ENCODE measurements around the gene LCLAT1.
"Not testable (repeated sequence)": the region's sequence is repeated elsewhere in the genome, so short reads cannot be mapped to it uniquely, and the experiment has no call there.

The LCLAT1 gene

GRCh38 chr2:30492185-30492584, 45.1 kb downstream of the LCLAT1 start:
- DNase-seq = no peak

- DNase-seq = no peak
Observed at GRCh38 chr2:30492619-30493018, 45.6 kb downstream of the LCLAT1 start.

- DNase-seq = no peak
Observed at GRCh38 chr2:30493440-30493839, 46.4 kb downstream of the LCLAT1 start.

DNA sequence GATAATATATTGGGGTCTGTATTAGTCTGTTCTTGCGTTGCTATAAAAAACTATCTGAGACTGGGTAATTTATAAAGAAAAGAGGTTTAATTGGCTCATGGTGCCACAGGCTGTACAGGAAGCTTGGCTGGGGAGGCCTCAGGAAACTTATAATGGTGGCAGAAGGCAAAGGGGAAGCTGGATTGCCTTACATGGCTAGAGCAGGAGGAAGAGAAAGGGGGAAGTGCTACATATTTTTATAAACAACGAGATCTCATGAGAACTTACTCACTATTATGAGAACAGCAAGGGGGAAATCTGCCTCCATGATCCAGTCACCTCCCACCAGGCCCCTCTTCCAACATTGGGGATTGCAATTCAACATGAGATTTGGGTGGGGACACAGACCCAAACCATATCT, 48.9 kb downstream of the LCLAT1 start:
- DNase-seq = not testable (repeated sequence)

DNA sequence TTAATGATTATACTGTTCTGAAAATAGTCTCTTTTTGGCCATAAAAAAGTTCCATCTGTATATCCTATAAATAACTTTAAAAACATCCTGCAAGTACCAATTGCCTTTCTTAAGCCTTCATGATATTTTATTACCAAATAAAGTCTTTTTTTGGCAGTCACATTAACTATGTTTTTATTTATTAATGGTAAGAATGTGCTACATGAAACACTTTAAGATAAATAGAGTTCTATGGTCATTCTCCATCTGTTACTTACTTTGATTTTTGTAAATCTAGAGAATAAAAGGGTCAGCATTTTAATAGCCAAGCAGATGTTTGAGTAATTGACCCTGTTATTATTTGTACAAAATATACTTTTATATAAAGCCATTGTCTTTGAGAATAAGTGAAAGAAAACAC, 52.6 kb downstream of the LCLAT1 start:
- DNase-seq = no peak

GRCh38 chr2:30500699-30501098, 53.7 kb downstream of the LCLAT1 start:
- DNase-seq = no peak

- no peak for DNase-seq
Observed at GRCh38 chr2:30502310-30502709, 55.3 kb downstream of the LCLAT1 start.

- DNase-seq = no peak
Observed at GRCh38 chr2:30503007-30503694, 56.1 kb downstream of the LCLAT1 start.

GRCh38 chr2:30503695-30504052, 56.6 kb downstream of the LCLAT1 start:
- no peak for DNase-seq

DNA sequence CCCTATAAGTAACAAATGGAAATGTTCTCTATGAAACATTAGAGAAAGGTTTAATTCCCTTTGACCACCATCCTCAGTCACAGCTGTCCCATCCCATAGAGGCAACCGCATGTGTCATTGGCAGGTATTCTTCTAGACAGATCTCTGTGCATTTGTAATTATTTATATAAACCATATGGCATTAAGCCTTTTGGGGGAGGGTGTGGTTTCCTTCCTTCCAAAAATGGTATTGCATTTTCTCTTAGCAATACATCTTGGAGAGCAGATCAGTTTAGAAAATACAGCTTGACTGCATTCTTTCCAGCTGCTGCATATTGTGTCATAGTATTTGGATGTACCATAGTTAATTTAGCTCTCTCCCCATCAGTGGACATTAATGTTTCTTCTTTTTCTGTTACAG, 57.7 kb downstream of the LCLAT1 start:
- no peak for DNase-seq

DNA sequence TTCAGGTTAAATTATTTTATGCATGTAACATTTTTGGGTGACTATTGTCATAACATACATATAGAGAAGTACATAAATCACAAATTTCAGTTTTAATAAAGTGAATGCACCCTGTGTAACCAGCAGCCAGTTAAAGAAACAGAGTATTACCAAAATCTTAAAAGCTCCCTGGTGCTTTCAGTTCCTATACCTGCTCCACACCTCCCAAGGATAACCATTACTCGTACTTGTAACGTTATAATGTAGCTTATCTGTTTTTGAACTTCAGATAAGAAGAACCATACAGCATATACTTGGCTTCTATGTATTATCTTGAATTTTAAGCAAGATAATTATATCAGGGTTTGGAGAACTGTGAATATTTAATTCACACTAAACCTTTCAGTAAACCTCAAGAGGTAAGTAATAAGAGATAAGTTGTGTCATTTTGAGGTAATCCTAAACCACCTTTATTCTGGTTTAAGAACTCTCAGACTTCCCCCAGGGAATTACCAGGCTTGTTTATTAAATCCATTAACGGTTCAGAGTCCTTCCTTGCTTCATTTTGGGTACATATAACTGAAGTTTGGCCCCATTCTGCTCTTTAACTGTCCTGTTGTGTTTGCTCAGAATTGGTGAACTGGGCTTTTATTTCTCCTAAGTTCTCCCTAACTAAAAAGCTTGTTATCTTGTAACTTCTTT, 58.6 kb downstream of the LCLAT1 start:
- no peak for DNase-seq

GRCh38 chr2:30507460-30507859, 60.4 kb downstream of the LCLAT1 start:
- DNase-seq = not testable (repeated sequence)

DNA sequence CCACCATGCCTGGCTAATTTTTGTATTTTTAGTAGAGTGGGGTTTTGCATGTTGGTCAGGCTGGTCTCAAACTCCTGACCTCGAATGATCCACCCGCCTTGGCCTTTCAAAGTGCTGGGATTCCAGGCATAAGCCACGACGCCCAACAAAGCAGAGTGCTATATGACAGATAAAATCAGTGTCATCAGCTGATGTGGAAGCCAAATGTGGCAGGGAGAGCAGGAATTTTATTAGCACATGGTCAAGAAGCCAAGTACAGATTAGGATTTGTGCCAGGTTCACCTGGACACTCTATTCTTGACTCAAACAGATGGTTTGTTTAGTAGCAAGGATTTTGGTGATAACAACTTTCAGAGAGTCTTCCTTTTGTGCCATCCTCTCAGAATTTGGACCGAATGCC, 62.7 kb downstream of the LCLAT1 start:
- no peak for DNase-seq

- DNase-seq = no peak
Observed at GRCh38 chr2:30510409-30510808, 63.4 kb downstream of the LCLAT1 start.

DNA sequence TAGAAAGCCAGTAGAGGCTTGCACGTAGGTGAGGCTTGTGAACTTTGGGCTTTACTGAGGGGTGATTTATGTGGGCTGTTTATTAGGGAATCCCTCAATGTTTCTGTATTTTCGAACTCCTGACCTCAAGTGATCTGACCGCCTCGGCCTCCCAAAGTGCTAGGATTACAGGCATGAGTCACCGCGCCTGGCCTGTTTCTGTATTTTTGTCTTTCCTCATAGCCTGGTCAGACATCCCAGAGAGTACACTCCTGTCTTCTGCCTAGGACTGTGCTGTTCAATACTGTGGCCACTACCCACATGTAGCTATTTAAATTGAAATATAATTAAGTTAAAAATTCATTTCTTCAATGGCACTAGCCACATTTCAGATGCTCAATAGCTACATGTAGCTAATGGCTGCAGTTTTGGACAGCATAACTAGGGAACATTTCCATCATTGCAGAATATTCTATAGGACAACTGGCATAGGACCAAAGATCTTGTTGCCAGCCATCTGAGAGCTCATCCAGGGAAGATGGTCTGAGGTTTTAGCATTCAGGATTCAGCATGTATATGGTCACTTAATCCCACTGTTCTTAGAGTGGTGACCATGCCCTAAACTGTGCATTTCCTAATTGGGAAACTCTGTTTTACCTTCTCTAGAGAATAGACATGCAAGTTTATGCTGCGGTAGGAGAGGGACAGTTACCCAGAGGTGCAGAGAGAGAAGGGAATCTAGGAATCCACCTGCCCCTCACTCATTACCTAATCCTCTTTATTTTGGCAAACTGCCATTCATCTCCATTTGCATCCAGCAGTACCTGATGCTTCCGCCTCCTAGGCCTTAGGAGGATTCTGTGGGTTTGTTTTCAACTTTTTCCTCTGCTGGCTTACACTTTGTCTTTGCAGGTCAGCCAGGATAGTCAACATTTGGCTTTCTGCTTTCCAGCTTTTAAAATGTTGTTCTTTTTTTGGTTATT, 64.4 kb downstream of the LCLAT1 start:
- DNase-seq = no peak

- DNase-seq = no peak
Observed at GRCh38 chr2:30512243-30512886, 65.3 kb downstream of the LCLAT1 start.

- not testable (repeated sequence) for DNase-seq
Observed at GRCh38 chr2:30513649-30514048, 66.6 kb downstream of the LCLAT1 start.

- DNase-seq = no peak
Observed at GRCh38 chr2:30514134-30514847, 67.2 kb downstream of the LCLAT1 start.

DNA sequence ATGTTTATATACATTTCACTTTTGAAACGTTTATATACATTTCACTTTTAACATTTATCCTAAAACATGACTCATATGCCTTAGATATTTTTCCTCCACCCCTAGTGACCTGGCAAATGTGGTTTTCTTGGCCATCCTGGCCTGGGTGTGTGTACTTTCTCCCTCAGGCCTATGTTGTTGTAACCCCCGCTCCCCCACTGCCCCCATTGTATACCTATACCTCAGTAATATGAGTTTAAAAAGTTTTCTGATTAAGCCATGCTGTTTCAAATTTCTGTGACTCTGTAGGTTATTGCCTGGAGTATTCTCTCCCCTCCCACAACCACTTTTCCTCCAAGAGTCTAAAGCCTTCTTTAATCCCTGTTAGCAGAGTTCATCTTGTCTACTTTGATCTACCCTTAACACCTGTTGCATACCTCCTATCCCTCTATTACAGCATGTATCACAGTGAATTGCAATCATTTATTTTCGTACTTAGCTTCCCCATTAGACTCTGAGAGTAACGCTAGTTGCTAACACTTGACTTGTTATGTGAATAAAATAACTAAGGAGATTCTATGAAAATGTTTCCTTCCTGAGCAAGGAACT, 67.9 kb downstream of the LCLAT1 start:
- DNase-seq = no peak

DNA sequence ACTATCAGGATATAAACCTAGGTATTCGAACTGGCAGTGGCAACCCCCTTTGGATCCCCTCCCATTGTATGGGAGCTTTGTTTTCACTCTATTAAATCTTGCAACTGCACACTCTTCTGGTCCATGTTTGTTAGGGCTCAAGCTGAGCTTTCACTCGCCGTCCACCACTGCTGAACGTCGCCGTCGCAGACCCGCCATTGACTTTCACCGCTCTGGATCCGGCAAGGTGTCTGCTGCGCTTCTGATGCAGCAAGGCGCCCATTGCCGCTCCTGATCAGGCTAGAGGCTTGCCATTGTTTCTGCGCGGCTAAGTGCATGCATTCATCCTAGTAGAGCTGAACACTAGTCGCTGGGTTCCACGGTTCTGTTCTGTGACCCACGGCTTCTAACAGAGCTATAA, 69.1 kb downstream of the LCLAT1 start:
- no peak for DNase-seq

- DNase-seq = no peak
Observed at GRCh38 chr2:30519796-30520195, 72.8 kb downstream of the LCLAT1 start.

DNA sequence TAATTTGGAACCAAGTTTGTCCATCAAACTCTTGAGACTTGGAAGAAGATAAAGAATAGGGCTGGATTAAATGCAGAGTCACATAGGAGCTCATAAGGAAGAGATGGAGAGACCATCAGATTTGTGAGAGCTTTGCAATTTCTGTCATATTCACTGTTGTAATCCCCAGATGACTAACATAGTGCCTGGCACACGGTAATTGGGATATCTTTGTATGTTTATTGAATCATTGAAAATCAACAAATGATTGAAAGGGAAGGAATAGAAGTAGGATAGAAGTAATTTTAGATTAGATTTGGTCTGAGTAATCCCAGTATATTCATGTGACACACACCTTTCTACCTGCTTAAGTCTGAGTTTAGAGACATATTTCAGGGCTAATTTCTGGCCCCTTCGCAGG, 75.4 kb downstream of the LCLAT1 start:
- no peak for DNase-seq
